GM10248 (cell line): ENCODE measurements around the gene RGL4.
A peak's percentile ranks its signal among the peaks of the same experiment; 100 is the strongest.

Source experiments
- CTCF ChIA-PET: fragments of 300-600 bp; sonication (Branson Sonifier 250); formaldehyde crosslinking; extraction: SDS; loops from one replicate; lab custom pipeline; 2021; ENCODE audit warnings: antibody characterized with exemption; lab: Yijun Ruan, JAX
- POLR2A ChIA-PET: fragments of 350-650 bp; sonication (Branson Sonifier 250); formaldehyde crosslinking; extraction: SDS; loops from one replicate; lab custom pipeline; 2020; ENCODE audit warnings: antibody characterized with exemption; lab: Yijun Ruan, JAX
- DNase-seq: peaks from one replicate; pipeline ENCODE4 v3.0.0; 2012; ENCODE audit errors: extremely low spot score
- TF ChIP-seq, protein P1 (sequence below): IDR thresholded peaks from 2 replicates; pipeline ENCODE4 v1.5.1; 2012; ENCODE audit warnings: mild to moderate bottlenecking, low read depth; ENCODE audit errors: extremely low read depth, missing control alignments, control extremely low read depth

RGL4 gene

DNA sequence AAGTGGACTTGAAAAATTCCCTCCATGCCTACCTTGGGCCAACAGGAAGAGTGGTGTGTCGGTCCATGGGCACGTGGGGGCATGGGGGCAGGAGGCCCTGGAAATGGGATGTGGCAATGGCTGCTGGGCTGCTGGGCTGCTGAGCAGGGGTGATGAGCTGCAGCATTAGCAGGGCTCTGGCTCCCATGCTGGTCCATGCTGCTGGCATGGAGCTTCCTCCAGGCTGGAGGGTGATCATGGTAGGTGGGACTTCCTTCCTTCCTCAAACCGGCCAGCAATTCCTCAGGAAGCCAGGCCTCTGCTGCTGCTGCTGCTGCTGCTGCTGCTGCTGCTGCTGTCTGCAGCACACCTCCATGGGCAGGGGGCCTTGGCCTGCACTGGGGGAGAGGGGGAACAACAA lies 4.3 kb downstream of the RGL4 start:
- ChIA-PET POLR2A (no interaction called here), CTCF (interaction anchor here (0.8 to 2.8 kb wide), 3 partner anchors 9 to 155 kb away, joined by 3 to 9 read pairs (median 6); no protein-coding TSS in a partner anchor)
- DNase-seq = no peak
- TF ChIP-seq, protein P1, sequence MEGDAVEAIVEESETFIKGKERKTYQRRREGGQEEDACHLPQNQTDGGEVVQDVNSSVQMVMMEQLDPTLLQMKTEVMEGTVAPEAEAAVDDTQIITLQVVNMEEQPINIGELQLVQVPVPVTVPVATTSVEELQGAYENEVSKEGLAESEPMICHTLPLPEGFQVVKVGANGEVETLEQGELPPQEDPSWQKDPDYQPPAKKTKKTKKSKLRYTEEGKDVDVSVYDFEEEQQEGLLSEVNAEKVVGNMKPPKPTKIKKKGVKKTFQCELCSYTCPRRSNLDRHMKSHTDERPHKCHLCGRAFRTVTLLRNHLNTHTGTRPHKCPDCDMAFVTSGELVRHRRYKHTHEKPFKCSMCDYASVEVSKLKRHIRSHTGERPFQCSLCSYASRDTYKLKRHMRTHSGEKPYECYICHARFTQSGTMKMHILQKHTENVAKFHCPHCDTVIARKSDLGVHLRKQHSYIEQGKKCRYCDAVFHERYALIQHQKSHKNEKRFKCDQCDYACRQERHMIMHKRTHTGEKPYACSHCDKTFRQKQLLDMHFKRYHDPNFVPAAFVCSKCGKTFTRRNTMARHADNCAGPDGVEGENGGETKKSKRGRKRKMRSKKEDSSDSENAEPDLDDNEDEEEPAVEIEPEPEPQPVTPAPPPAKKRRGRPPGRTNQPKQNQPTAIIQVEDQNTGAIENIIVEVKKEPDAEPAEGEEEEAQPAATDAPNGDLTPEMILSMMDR = no peak

DNA sequence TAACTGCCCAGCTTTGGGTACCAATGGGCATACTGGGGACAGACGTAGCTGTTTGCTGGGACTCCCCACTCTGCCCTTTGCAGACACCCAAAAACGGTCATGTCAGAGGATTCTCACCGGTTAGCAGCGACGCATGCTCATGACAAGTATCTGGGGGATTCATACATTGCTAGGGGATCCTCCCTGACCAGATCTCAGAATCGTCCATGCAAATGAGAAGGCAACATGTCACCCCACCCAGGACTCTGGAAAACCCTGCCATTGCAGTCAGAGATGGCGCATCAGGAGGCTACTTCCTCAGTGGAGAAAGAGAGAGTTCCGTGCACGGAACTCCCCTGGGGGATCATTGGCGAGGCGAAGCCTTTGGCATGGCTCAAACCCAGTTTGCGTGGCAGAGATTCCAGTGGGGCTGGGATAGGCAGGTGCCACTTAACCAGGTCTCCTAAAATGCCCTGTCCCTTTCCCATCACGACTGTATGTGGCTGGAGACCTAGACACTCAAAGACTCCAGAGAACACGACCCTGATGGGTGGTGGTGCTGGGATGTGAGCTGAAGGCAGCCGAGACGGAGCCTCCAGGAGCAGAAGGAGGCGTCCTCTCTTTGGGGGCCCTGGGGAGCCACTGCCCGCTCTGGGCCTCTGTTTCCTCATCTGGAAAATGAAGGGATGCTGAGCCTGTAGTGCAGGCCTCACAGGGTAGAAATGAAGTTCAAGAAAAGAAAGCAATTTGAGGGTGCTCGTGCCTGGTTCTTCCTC lies 4.9 kb downstream of the RGL4 start:
- CTCF ChIA-PET = interaction anchor here (0.8 to 2.8 kb wide), 5 partner anchors 16 to 154 kb away, joined by 3 to 9 read pairs (median 3); no protein-coding TSS in a partner anchor
- DNase-seq = no peak
- POLR2A ChIA-PET = interaction anchor here (0.8 kb wide), 1 partner anchor 9 kb away, joined by 3 read pairs; no protein-coding TSS in a partner anchor
- TF ChIP-seq, protein P1 = no peak

DNA sequence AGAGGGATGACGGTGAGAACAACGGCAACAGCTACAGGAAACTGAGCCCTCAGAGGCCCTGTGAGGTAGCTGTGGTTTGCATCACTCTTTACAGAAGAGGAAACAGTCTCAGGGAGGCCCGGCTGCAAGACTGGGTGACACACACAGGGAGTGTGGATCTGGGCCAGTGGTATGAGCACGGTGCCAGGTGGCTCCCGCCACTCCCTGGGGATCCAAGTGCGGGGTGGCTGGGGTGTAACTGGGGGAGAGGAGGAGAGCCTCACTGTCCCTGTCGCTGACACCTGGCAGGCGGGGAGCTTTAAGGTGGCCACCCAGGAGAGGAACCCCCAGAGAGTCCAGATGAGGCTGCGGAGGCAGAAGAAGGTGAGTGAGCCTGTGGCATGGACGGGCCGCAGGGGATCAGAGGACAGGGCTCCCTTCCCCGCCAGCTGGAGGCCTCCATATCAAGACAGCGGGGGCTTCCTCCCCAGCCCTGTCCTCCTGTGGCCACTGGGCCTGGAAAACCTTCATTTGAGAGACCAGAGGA lies 5.6 kb downstream of the RGL4 start:
- ChIA-PET POLR2A (interaction anchor here (0.8 kb wide), 1 partner anchor 9 kb away, joined by 3 read pairs; no protein-coding TSS in a partner anchor), CTCF (interaction anchor here (1.5 to 2.8 kb wide), 4 partner anchors 15 to 154 kb away, joined by 3 to 9 read pairs (median 4); no protein-coding TSS in a partner anchor)
- peak; percentile 89 for DNase-seq
- TF ChIP-seq, protein P1 = no peak

DNA sequence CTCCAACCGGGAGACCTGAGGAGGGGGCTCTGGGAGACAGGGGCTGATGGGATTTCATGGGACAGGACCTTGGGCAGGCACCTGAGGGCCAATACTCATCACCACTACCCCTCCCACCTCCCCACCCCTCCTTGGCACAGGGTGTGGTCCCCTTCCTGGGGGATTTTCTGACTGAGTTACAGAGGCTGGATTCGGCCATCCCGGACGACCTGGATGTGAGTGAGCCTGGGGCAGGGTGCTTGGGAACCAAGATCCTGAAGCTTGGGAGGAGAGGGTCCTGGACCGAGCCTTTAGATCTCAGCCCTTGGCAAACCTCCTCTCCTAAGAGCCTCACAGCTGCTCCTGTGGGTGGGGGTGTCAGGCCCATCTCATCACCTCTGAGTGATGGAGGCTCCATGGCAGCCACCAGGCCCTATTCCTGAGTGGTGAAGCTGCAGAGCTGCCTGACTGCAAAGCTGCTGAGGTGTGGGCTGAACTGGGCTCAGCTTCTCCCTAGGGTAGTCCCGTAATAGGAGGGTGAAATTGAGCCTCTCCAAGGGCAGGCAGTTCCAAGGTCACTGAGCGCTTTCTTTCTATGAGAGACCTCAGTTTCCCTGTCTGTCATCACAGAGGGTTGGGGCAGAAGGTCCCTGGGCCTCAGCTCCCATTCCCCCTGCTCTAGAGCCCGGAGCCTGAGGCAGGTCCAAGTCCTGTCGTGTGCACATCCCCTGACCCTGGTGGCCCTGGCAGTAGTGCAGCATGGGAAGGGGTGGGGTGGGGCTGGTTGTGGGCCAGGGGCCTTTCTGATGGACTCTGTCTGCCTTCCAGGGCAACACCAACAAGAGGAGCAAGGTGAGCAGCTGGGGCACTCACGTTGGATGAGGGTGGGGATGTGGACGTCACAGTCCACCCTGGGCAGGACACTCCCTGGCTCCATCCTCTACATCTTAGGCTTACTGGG lies 6.5 kb downstream of the RGL4 start:
- POLR2A ChIA-PET = interaction anchor here (0.6 kb wide), 1 partner anchor 17 kb away, joined by 3 read pairs; no protein-coding TSS in a partner anchor
- CTCF ChIA-PET = interaction anchor here (0.8 to 2.8 kb wide), 5 partner anchors 15 to 153 kb away, joined by 3 to 9 read pairs (median 3); no protein-coding TSS in a partner anchor
- TF ChIP-seq, protein P1 = no peak
- DNase-seq = no peak

DNA sequence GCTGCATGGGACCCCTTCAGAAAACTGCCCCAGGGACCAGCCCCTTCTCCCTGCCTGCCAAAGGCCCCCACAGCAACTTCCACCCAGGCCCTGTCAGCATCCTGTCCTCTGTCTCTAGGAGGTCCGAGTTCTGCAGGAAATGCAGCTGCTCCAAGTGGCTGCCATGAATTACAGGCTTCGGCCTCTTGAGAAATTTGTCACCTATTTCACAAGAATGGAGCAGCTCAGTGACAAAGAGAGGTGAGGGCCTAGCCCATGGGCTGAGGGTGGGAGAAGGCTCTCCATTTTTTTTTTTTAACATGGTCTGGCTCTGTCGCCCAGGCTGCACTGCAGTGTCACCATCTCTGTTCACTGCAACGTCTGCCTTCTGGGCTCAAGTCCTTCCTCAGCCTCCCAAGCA lies 7.3 kb downstream of the RGL4 start:
- ChIA-PET CTCF (no interaction called here), POLR2A (interaction anchor here (0.6 kb wide), 1 partner anchor 16 kb away, joined by 3 read pairs; no protein-coding TSS in a partner anchor)
- TF ChIP-seq, protein P1 = no peak
- DNase-seq = no peak
